ENCODE measurements around the gene LHX3.

The LHX3 gene

GRCh38 chr9:136204838-136205706 is at the start of gene LHX3:
LHX3 (minus strand) TSS chr9:136205128; CDS start chr9:136205012, 116 bp downstream.
- DNase-seq: peak in 1 of 2 donors; percentile 16

- DNase-seq: no peak
Observed at GRCh38 chr9:136253246-136254130, 48.6 kb upstream of the LHX3 start.

- DNase-seq: no peak
Observed at GRCh38 chr9:136252846-136253245, 47.9 kb upstream of the LHX3 start.

- no peak for DNase-seq
Observed at GRCh38 chr9:136252281-136252680, 47.4 kb upstream of the LHX3 start.

GRCh38 chr9:136251264-136252115 is 46.6 kb upstream of the LHX3 start:
- DNase-seq: no peak

GRCh38 chr9:136250676-136251075 is 45.7 kb upstream of the LHX3 start:
- DNase-seq: no peak

- no peak for DNase-seq
Observed at GRCh38 chr9:136249877-136250559, 45.1 kb upstream of the LHX3 start.

GRCh38 chr9:136248951-136249876 is 44.3 kb upstream of the LHX3 start:
- DNase-seq: no peak

- DNase-seq: no peak
Observed at GRCh38 chr9:136247947-136248637, 43.2 kb upstream of the LHX3 start.

- DNase-seq: no peak
Observed at GRCh38 chr9:136247551-136247916, 42.6 kb upstream of the LHX3 start.

GRCh38 chr9:136246849-136247550 is 42.1 kb upstream of the LHX3 start:
- DNase-seq: no peak

GRCh38 chr9:136245219-136246150 is 40.6 kb upstream of the LHX3 start, which contains the start of gene QSOX2:
QSOX2 (minus strand) TSS chr9:136245812; CDS start chr9:136245803, 9 bp downstream.
- DNase-seq: peak; percentile 80 to 89

GRCh38 chr9:136244969-136245218 is 40.0 kb upstream of the LHX3 start:
- no peak for DNase-seq

- peak; percentile 47 to 53 for DNase-seq
Observed at GRCh38 chr9:136244122-136244968, 39.4 kb upstream of the LHX3 start.

- DNase-seq: no peak
Observed at GRCh38 chr9:136243631-136244030, 38.7 kb upstream of the LHX3 start.

GRCh38 chr9:136242918-136243525 is 38.1 kb upstream of the LHX3 start:
- DNase-seq: no peak

- no peak for DNase-seq
Observed at GRCh38 chr9:136242248-136242647, 37.3 kb upstream of the LHX3 start.

Measured in CD4-positive, alpha-beta T cell treated with Interferon alpha-2 for 1 hour (primary cell).